Esophagus squamous epithelium (tissue), 5 donors: Measurements from ENCODE around the gene TMEM245. TPM values are rescaled to one million over a fixed set of nuclear protein-coding genes. Genes with fewer than 3 reads are reported as not detected.

ENCODE experiments used
- DNase-seq: peaks from one replicate; lab custom pipeline; 2025; lab: John Stamatoyannopoulos, UW
- H3K27ac ChIP-seq, 4 donors: fragments of 200-600 bp; sonication (generic); one replicate each; pipeline ENCODE4 v1.5.1; 2016 to 2019; ENCODE audit warnings: mild to moderate bottlenecking in 1 of 4
- H3K27me3 ChIP-seq, 4 donors: fragments of 200-600 bp; sonication (generic); 1 replicate in 3 of 4; 2 replicates in 1 of 4; pipeline versions ENCODE4 v1.5.1 to v1.6.0; 2017 to 2021; ENCODE audit warnings: antibody characterized with exemption in 1 of 4
- H3K36me3 ChIP-seq, 3 donors: fragments of 200-600 bp; sonication (generic); one replicate each; pipeline ENCODE4 v1.5.1; 2016 to 2019
- H3K4me1 ChIP-seq, 3 donors: fragments of 200-600 bp; sonication (generic); one replicate each; pipeline ENCODE4 v1.5.1; 2017 to 2019
- H3K4me3 ChIP-seq, 4 donors: fragments of 200-600 bp; sonication (generic); 1 replicate in 3 of 4; 2 replicates in 1 of 4; pipeline ENCODE4 v1.5.1; 2016 to 2019; ENCODE audit warnings: mild to moderate bottlenecking in 2 of 4, moderate library complexity in 1 of 4
- H3K9me3 ChIP-seq, 3 donors: fragments of 200-600 bp; sonication (generic); one replicate each; pipeline ENCODE4 v1.5.1; 2016 to 2019
- POLR2A ChIP-seq, 4 donors: fragments of 450-650 bp; IDR thresholded peaks; one replicate each; pipeline ENCODE4 v1.6.1; 2017; ENCODE audit warnings: antibody characterized with exemption in 4 of 4, mild to moderate bottlenecking in 4 of 4, moderate library complexity in 3 of 4
- WGBS, 2 donors: methylation state at CpG; one replicate each; pipeline ENCODE4 v1.1.5; 2018; 5-methylcytosine and 5-hydroxymethylcytosine counted together
- intact Hi-C: fragments of 100-400 bp; cut with DNase I; formaldehyde crosslinking; loops from one replicate; pipeline ENCODE4 v1.15.0; 2022
- total RNA-seq, 4 donors: library from RNA; depleted of rRNA; stranded (reverse); fragments of >200 nt; gene quantifications; one replicate each; pipeline ENCODE4 v1.1.0, GENCODE V29; 2016
- TF ChIP-seq, protein P1 (sequence below), 6 experiments: fragments of 450-650 bp in 4 of 6; fragments of 200-600 bp in 2 of 6; sonication (generic) in 2 of 6; IDR thresholded peaks; one replicate each; pipeline ENCODE4 v1.5.1; 2016 to 2019; ENCODE audit warnings: antibody characterized with exemption in 6 of 6, mild to moderate bottlenecking in 4 of 6, moderate library complexity in 4 of 6
- donor health status: DM: yes; HTN: yes; CAD: no.

TMEM245 gene
- total RNA-seq, 4 donors from 2014 or later = 12.5 to 45.4 (median 25.9) TPM

GRCh38 chr9:109030426-109030825, 89.3 kb downstream of the TMEM245 start:
- Histone ChIP-seq H3K4me3 (no peak overlapping the region), H3K27ac (no peak overlapping the region), H3K36me3 (peaks cover 0 to 83% (median 19%) of the 10 kb centered on the region in 3 donors), H3K9me3 (no peaks in the 10 kb centered on the region), H3K4me1 (peaks cover 0 to 27% (median 6%) of the 10 kb centered on the region in 3 donors), H3K27me3 (no peaks in the 10 kb centered on the region)
- 97 to 100% methylated on average over 4 of the region's 4 CpGs for WGBS, 2 donors
- TF ChIP-seq, protein P1, sequence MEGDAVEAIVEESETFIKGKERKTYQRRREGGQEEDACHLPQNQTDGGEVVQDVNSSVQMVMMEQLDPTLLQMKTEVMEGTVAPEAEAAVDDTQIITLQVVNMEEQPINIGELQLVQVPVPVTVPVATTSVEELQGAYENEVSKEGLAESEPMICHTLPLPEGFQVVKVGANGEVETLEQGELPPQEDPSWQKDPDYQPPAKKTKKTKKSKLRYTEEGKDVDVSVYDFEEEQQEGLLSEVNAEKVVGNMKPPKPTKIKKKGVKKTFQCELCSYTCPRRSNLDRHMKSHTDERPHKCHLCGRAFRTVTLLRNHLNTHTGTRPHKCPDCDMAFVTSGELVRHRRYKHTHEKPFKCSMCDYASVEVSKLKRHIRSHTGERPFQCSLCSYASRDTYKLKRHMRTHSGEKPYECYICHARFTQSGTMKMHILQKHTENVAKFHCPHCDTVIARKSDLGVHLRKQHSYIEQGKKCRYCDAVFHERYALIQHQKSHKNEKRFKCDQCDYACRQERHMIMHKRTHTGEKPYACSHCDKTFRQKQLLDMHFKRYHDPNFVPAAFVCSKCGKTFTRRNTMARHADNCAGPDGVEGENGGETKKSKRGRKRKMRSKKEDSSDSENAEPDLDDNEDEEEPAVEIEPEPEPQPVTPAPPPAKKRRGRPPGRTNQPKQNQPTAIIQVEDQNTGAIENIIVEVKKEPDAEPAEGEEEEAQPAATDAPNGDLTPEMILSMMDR (IDR thresholded peaks at IDR 0.05) = no peak
- TF ChIP-seq POLR2A (IDR thresholded peaks at IDR 0.05) = no peak
- DNase-seq = no peak
- intact Hi-C loops = no loop called here

DNA sequence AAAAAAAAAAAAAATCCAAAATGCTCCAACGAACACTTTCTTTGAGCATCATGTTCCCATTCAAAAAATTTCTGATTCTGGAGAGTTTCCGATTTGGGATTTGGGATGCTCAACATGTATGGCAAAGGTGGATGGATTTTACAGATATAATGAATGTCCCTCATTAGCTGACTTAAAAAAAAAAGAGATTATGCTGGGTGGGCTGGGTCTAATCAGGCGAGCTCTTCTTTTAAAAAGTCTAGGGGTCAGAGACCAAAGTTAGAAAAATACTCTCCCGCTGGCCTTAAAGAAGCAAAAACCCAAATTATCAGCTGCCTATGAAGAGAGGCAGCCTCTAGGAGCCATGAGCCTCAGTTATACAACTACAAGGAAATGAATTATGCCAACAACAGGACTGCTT, 91.3 kb downstream of the TMEM245 start:
- intact Hi-C loops = no loop called here
- no peak for DNase-seq
- Histone ChIP-seq H3K27me3 (no peaks in the 10 kb centered on the region), H3K36me3 (peaks cover 0 to 82% (median 12%) of the 10 kb centered on the region in 3 donors), H3K4me3 (no peak overlapping the region), H3K27ac (no peak overlapping the region), H3K4me1 (peaks cover 0 to 28% (median 6%) of the 10 kb centered on the region in 3 donors), H3K9me3 (no peaks in the 10 kb centered on the region)
- TF ChIP-seq, protein P1 (IDR thresholded peaks at IDR 0.05) = no peak
- no peak for TF ChIP-seq POLR2A (IDR thresholded peaks at IDR 0.05)
- WGBS, 2 donors = 93 to 95% methylated on average over 4 of the region's 4 CpGs

DNA sequence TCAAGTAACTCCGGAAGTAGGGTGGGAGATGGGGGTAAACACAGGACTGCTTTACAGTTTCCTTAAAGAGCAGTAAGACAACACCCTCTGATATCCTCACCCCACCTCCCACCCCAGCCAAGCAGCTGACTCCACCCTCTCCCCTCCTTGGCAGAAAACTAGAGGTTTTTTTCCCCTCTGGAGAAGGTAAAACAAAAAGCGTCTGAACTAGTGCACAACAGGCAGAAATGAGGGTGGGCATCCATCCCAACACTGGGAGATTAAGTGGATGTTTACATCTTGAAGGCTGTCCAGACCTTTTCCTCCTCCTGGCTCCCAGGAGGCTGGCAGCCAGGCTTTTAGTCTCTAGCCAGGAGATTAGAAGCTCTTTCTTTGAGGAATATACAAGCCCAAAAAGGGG, 92.6 kb downstream of the TMEM245 start:
- peaks cover 0 to 69% (median 0%) of the 10 kb centered on the region in 3 donors for H3K36me3 ChIP-seq
- intact Hi-C loops = no loop called here
- H3K27me3 ChIP-seq = no peaks in the 10 kb centered on the region
- H3K27ac ChIP-seq = peak overlapping the region in 3 of 4 donors; percentile 39 to 59 (median 46)
- no peaks in the 10 kb centered on the region for H3K9me3 ChIP-seq
- peaks cover 0 to 40% (median 6%) of the 10 kb centered on the region in 3 donors for H3K4me1 ChIP-seq
- no peak for DNase-seq
- no peak overlapping the region for H3K4me3 ChIP-seq
- TF ChIP-seq, protein P1 (IDR thresholded peaks at IDR 0.05) = no peak
- TF ChIP-seq POLR2A (IDR thresholded peaks at IDR 0.05) = no peak
- WGBS, 2 donors = 37 to 46% methylated on average over 2 of the region's 2 CpGs

DNA sequence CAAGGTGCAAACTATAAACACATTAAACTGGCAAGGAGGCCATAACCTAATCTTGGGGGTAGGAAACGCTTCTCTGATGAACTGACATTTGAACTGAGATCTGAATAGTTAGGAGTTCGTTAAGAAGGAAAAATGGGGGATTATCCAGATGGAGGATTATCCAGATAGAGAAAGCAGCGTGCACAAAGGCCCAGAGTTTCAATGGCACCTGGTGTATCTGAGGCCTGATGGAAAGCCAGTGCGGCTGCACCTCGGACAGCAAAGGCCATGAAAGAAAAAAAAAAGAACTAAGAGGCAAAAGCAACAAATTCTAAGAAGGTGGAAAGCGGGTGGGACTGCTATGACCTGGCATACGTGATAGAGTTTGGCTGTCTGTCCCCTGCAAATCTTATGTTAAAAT, 93.4 kb downstream of the TMEM245 start:
- no peak for TF ChIP-seq POLR2A (IDR thresholded peaks at IDR 0.05)
- TF ChIP-seq, protein P1 (IDR thresholded peaks at IDR 0.05) = no peak
- Histone ChIP-seq H3K4me3 (no peak overlapping the region), H3K27me3 (no peaks in the 10 kb centered on the region), H3K9me3 (no peaks in the 10 kb centered on the region), H3K36me3 (peaks cover 0 to 60% (median 0%) of the 10 kb centered on the region in 3 donors), H3K27ac (peak overlapping the region in 2 of 4 donors; percentile 39 to 59), H3K4me1 (peaks cover 0 to 40% (median 6%) of the 10 kb centered on the region in 3 donors)
- intact Hi-C loops = no loop called here
- 85 to 88% methylated on average over 7 of the region's 7 CpGs for WGBS, 2 donors
- DNase-seq = no peak

DNA sequence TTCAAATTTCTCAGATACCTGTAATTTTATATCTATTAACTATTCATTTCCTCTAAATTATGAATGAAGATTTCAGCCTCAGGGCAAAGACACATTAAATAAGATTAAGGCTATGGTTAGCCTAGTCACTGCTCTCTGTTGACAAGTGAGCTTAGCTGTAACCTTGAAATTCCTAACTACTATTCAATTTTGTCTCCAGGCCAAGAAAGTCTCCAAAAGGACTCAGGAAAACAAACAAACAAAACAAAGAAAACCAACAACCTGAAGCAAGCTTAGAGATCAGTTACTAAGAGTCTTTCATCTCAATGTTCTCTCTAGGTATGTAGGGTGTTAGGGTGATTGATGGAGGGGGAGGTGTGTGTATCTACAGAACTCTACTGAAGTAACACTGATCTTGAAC, 96.9 kb downstream of the TMEM245 start:
- Histone ChIP-seq H3K27me3 (no peaks in the 10 kb centered on the region), H3K9me3 (no peaks in the 10 kb centered on the region), H3K4me1 (peaks cover 0 to 59% (median 6%) of the 10 kb centered on the region in 3 donors), H3K27ac (no peak overlapping the region), H3K36me3 (peaks cover 0 to 57% (median 0%) of the 10 kb centered on the region in 3 donors), H3K4me3 (no peak overlapping the region)
- TF ChIP-seq POLR2A (IDR thresholded peaks at IDR 0.05) = no peak
- TF ChIP-seq, protein P1 (IDR thresholded peaks at IDR 0.05) = no peak
- DNase-seq = no peak
- intact Hi-C loops = no loop called here
